Left renal cortex interstitium (tissue), 4 donors: ENCODE data around the gene NCS1. TPM values are rescaled to one million over a fixed set of nuclear protein-coding genes. Genes with fewer than 3 reads are reported as not detected.

Experiments
- DNase-seq, 4 donors: peaks; one replicate each; pipeline ENCODE4 v3.0.0-alpha.2; 2013; ENCODE audit warnings: low read depth in 4 of 4, low spot score in 2 of 4, missing footprints in 1 of 4
- polyA plus RNA-seq, 4 donors: library from polyadenylated mRNA; unstranded; fragments of 120-200 nt; gene quantifications; one replicate each; pipeline ENCODE4 v1.2.1, GENCODE V29; 2013; ENCODE audit not compliant: insufficient read length in 4 of 4

Gene NCS1
- polyA plus RNA-seq, 4 donors = 26.2 to 30.4 (median 28.6) TPM

- DNase-seq = no peak
These were observed 20.3 kb downstream of the NCS1 start for GRCh38 chr9:130192382-130192999.

- DNase-seq = no peak
These were observed 20.9 kb downstream of the NCS1 start for GRCh38 chr9:130193103-130193502.

DNA sequence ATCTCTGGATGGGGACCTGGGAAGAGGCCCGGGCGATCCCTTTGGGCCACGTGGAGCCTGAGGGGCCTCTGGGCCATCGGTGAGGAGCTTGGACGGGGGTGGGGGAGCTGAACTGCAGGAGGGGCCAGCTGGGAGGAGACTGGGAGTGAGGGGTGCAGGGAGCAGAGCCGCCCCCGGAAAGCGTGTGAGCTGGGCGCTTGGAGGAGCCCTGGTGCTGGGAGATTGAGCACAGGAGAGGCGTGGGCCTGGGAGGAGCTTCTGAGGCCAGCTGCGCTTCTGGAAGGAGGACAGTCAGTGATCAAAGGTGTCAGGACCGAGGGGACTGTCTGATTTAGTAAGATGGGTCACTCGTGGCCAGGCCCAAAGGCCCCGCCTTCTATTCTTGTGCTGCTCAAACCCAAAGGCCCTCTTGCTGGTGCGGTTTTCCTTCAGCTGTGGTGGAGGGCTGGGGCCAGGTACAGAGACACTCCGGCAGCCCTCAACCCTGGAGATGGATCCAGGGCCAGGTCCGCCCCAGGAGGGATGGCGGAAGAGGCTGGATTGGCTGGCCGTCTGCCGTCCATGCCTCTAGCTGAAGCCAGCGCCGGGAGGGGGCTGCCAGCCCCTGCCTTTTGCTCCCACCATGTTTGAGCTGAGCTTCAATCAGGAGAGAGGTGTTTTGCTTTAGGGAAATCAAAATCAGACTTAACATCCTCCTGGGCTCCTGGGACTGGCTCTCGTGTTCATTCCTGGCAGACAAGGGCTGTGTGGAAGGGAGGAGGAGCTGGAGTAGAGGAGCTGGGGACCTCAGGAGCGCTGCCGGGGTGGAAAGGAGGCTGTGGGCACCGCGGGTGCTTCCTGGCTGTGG, 21.6 kb downstream of the NCS1 start:
- DNase-seq = no peak

DNA sequence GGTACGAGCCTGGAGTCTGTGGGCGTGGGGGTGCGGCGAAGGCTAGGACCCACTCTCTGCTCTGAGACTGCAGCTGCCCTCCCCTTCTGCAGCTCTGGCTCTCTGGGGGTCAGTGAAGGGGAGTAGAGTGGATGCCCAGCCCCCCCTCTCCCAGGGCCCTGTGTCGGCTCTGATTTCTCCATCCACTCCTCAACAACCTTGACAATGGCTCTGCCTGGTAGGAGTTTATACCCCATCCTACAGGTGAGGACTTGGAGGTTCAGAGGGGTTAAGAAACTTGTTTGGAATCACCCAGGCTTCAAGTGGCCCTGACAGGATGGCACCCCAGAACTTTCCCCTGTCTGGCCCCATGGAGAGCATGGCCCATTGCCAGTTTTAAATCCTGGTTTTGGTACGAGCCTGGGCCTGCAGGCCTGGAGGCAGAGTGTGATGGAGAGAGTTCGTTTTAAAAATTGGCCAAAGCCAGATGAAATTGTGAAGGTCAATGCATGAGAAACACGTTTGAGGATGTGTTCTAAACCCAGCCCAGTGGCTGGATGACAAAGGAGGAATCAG, 22.3 kb downstream of the NCS1 start:
- no peak for DNase-seq

DNA sequence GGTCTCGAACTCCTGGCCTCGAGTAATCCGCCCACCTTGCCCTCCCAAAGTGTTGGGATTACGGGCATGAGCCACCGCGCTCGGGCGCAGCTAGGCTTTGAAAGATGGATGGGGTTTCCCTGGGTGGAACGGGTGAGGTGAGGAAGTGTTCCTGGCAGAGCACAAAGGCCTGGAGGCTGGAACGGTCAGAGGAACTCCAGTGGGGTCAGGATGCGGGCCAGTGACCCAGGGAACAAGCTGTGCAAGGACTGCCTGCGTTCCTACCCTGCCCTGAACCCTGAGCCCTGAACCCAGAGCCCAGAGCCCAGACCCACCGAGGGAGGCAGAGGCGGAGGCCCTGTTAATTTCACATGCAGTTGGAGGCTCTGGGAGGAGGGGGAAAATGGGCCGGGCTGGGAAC, 23.4 kb downstream of the NCS1 start:
- no peak for DNase-seq

- no peak for DNase-seq
These were observed 24.4 kb downstream of the NCS1 start for GRCh38 chr9:130196643-130197042.

DNA sequence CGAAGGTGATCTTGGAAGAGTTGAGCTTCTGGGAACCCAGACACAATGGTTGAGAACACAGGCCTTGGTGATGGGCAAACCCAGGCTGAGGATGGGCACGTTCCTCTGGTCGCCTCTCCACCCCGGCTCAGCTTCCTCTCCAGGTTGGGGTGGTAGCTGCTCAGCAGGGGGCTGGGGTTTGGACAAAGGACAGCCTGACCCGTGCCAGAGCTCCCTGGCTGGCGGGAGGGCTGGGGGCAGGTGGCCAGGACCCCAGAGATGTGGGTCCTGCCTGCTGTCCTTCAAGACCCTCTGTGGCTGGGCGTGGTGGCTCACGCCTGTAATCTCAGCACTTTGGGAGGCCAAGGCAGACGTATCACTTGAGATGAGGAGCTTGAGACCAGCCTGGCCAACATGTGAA, 25.2 kb downstream of the NCS1 start:
- no peak for DNase-seq

DNA sequence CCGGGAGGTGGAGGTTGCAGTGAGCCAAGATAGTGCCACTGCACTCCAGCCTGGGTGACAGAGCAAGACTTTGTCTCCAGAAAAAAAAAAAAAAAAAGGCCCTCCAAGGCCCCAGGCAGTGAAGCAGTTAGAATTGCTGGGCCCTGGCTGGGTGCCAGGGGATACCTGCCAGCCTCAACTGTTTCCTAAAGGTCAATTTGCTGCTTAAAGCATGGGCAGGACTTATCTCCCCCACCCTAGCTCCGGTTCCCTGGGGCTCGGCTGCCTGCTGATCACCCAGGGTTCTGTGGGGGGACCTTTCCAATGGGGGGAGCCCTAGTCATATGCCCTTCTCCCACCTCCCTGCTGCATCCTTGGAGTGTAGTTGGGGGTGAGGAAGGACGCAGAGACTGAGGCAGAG, 25.7 kb downstream of the NCS1 start:
- DNase-seq = no peak

DNA sequence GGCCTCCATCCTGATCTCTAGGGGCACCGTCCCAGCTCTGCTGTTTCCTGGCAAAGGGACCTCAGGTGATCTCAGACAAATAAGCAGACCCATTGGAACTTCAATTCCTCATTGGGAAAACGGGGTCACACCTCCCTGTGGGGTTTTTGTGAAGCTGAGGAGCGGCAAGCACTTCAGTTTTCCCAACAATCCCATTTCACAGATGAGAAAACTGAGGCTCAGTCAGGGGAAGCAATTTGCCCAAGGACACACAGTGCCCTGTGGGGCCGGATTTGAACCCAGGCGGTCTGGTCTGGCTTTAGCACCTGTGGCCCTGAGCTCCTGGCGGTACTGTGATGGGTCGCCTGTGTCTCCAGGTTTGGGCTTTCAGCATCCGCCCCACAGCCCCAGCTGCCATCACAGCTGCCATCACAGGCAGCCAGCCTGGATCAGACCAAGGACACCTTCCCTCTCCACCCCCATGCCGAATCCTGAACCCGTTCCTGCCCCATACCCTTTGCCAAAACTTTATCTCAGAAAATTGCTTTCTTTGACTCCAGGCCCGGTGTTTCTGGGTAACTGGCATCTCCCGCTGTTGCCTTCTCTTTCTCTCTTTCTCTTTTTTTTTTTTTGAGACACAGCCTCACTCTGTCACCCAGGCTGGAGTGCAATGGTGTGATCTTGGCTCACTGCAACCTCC, 26.4 kb downstream of the NCS1 start:
- DNase-seq = no peak

DNA sequence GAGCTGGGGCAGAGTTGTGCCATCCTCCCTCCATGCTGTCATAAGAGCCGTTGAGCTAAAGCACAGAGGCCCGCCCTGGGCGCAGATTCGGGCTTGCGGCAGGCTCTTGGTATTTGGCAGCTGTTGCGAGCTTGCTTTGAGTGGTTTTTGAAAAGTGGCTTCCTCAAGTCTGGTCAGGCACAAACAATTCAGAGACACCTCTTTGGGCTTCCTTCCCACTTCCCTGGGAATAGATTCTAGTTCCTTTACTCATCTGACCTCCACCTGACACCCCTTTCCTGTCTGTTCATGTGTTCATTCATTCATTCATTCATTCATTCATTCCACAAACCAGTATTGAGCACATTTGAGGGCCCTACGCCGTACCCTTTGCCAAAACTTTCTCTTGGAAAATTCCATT, 27.4 kb downstream of the NCS1 start:
- no peak for DNase-seq

GRCh38 chr9:130200038-130200849, 28.0 kb downstream of the NCS1 start:
- DNase-seq = no peak

- DNase-seq = no peak
These were observed 29.2 kb downstream of the NCS1 start for GRCh38 chr9:130201399-130201873.

DNA sequence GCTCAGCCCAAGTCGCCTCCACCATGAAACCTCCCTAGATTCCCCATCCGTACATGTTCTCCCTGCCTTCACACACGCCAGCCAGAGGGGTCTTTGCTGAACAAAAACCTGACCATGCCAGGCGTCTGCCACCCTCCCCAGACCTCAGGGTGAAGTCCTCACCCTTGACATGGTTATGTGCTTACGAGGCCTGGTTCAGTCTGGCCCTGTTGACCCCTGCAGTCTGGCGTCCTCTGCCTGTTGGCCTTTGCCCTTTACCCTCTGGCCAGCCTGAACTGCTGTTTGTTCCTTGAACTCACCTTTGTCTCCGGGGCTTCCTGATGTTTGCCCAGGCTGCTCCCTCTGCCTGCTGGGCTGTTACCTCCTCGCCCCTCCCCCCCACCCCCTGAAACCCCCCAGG, 29.8 kb downstream of the NCS1 start:
- no peak for DNase-seq

GRCh38 chr9:130204341-130204740, 32.1 kb downstream of the NCS1 start:
- no peak for DNase-seq

- DNase-seq = no peak
These were observed 32.8 kb downstream of the NCS1 start for GRCh38 chr9:130204959-130205358.

- no peak for DNase-seq
These were observed 33.7 kb downstream of the NCS1 start for GRCh38 chr9:130205912-130206311.

DNA sequence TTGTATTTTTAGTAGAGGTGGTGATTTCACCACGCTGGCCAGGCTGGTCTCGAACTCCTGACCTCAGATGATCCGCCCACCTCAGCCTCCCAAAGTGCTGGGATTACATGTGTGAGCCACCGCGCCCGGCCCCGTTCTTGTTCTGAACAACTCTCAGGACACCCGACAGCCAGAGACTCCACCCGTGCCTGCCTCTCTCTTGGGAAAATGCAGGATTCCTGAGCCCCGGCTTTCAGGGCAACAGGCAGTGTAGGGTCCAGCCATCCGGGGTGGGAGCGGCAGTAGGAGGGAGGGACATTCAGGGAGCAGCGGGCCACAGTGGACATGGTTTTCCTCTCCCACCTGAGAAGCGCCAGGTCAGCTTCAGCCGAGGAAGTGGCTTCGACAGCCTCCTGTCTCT, 34.4 kb downstream of the NCS1 start:
- DNase-seq = no peak

DNA sequence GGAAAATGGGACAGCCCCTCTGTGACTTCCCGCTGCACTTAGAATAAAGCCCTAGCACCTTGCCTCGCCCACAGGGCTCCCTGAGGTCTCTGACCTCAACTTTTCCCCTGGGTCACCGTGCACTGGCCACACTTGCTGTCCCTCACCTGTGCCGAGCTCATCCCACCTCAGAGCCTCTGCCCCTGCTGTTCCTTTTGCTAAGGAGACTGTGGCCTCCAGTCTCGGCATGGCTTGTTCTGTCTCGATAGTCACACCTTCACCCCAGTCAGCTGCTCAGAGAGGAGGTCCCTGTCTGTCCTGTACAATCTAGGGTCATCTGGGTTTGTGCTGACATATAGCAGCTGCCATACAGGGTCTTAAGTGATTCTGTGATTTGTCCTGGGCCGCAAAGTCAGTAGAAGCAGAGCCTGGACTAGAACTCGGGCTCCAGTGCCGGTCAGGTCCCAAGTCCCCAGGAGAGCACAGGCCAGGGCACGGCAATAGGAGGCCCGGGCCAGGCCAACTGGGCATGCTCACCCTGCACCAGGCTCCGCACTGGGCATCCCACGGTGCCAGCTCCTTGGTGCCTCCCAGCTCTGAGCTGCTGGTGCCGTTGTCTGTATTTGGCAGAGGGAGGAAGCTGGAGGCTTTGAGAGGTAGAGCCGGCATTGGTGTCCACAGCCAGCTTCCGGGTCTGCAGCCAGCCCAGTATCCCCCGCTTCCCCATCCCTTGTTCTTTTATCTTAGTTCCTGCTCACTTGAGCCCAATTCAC, 35.2 kb downstream of the NCS1 start:
- DNase-seq = no peak

GRCh38 chr9:130208600-130209347, 36.6 kb downstream of the NCS1 start:
- no peak for DNase-seq
